DND-41 (cell line): ENCODE data around the gene GNAS.

Experiments used
- CTCF ChIP-seq: IDR thresholded peaks from 2 replicates; pipeline ENCODE4 v1.5.1; 2012; ENCODE audit warnings: borderline replicate concordance, low read length, moderate library complexity, mild to moderate bottlenecking; ENCODE audit not compliant: poor library complexity, severe bottlenecking; ENCODE audit errors: extremely low read depth
- EZH2 ChIP-seq: IDR thresholded peaks from 3 replicates; pipeline ENCODE4 v1.6.1; 2012; ENCODE audit warnings: borderline replicate concordance, low read depth, mild to moderate bottlenecking, moderate library complexity, low read length, inconsistent platforms; ENCODE audit not compliant: severe bottlenecking

GRCh38 chr20:58906111-58906510 is 53.6 kb downstream of the GNAS start:
- TF ChIP-seq EZH2: no peak
- TF ChIP-seq CTCF: no peak
